ENCODE data around the gene ADGB. TPM values are rescaled to one million over a fixed set of nuclear protein-coding genes. Genes with fewer than 3 reads are reported as not detected.

Gene ADGB
- total and polyA plus RNA-seq, 2 donors (not counting 1 experiment from before 2014, with no cell fraction given): not detected

- no peak overlapping the region for H3K4me2 ChIP-seq (replicated peaks; ENCODE audit: low read depth, low read length, poor library complexity, severe bottlenecking)
- no peaks in the 10 kb centered on the region for H4K20me1 ChIP-seq (ENCODE audit: control insufficient read depth, insufficient read depth, low read length, poor library complexity, severe bottlenecking)
- ATAC-seq (ENCODE audit: low read depth): no peak
- intact Hi-C loops (cut with micrococcal nuclease): loop anchor here (5.0 kb wide), 1 partner anchor 343 kb away; the partner anchor contains the start of gene STXBP5
- CTCF ChIA-PET: no interaction called here
- 100% methylated on average over 3 of the region's 4 CpGs for WGBS (ENCODE audit: insufficient coverage)
- H3K4me1 Mint-ChIP-seq: peaks cover 8% of the 10 kb centered on the region
- DNase-seq: no peak
- no peak overlapping the region for H3K27ac ChIP-seq (ENCODE audit: low read length in 2 of 2)
- H3K9me3 ChIP-seq (ENCODE audit: control extremely low read depth in 1 of 3, control insufficient read depth in 2 of 3, insufficient read depth in 1 of 3, low read length in 2 of 3): no peaks in the 10 kb centered on the region
- no peak overlapping the region for H3K9ac ChIP-seq (ENCODE audit: low read length)
- peaks cover 3 to 4% of the 10 kb centered on the region in 2 donors for H3K4me1 ChIP-seq (ENCODE audit: control insufficient read depth in 2 of 2, insufficient read depth in 2 of 2, low read length in 2 of 2)
- no peak overlapping the region for H3K27ac Mint-ChIP-seq
- H3K27me3 Mint-ChIP-seq: peaks cover 3% of the 10 kb centered on the region
- no peaks in the 10 kb centered on the region for H3K36me3 ChIP-seq (replicated peaks in 1 of 2; ENCODE audit: control extremely low read depth in 1 of 2, control insufficient read depth in 1 of 2, extremely low read depth in 1 of 2, insufficient read depth in 2 of 2, low read length in 1 of 2)
- H3K4me3 Mint-ChIP-seq: no peak overlapping the region
- H3K79me2 ChIP-seq (ENCODE audit: control insufficient read depth, insufficient read depth, low read length): no peaks in the 10 kb centered on the region
- TF ChIP-seq CTCF (IDR thresholded peaks at IDR 0.05) (no peak), EZH2 (IDR thresholded peaks at IDR 0.05; ENCODE audit: borderline replicate concordance, insufficient read depth, low read depth, low read length, poor library complexity, severe bottlenecking) (no peak)
- POLR2A ChIA-PET: no interaction called here
- no peak overlapping the region for H3K4me3 ChIP-seq (ENCODE audit: control extremely low read depth in 1 of 5, extremely low read depth in 1 of 5, insufficient read depth in 1 of 5, low read depth in 2 of 5, low read length in 4 of 5)
- H3K9me3 Mint-ChIP-seq (ENCODE audit: insufficient read depth): no peaks in the 10 kb centered on the region
- no peak overlapping the region for H2AFZ ChIP-seq (ENCODE audit: insufficient read depth, low read depth, low read length, poor library complexity, severe bottlenecking)
- H3K27me3 ChIP-seq (replicated peaks in 1 of 4; ENCODE audit: control extremely low read depth in 1 of 4, control insufficient read depth in 3 of 4, insufficient read depth in 4 of 4, low read length in 3 of 4): peaks cover 0 to 3% (median 0%) of the 10 kb centered on the region in 4 experiments
Observed at GRCh38 chr6:146859206-146859605, 260.4 kb downstream of the ADGB start.

- no peak overlapping the region for H2AFZ ChIP-seq (ENCODE audit: insufficient read depth, low read depth, low read length, poor library complexity, severe bottlenecking)
- DNase-seq (no peak), ATAC-seq (ENCODE audit: low read depth) (no peak)
- no peaks in the 10 kb centered on the region for H3K9me3 Mint-ChIP-seq (ENCODE audit: insufficient read depth)
- H3K4me1 ChIP-seq (ENCODE audit: control insufficient read depth in 2 of 2, insufficient read depth in 2 of 2, low read length in 2 of 2): peaks cover 3 to 4% of the 10 kb centered on the region in 2 donors
- CTCF ChIA-PET: no interaction called here
- H3K36me3 ChIP-seq (replicated peaks in 1 of 2; ENCODE audit: control extremely low read depth in 1 of 2, control insufficient read depth in 1 of 2, extremely low read depth in 1 of 2, insufficient read depth in 2 of 2, low read length in 1 of 2): no peaks in the 10 kb centered on the region
- WGBS (ENCODE audit: insufficient coverage): 100% methylated on average over 2 of the region's 3 CpGs
- no peak overlapping the region for H3K4me3 Mint-ChIP-seq
- H3K27me3 ChIP-seq (replicated peaks in 1 of 4; ENCODE audit: control extremely low read depth in 1 of 4, control insufficient read depth in 3 of 4, insufficient read depth in 4 of 4, low read length in 3 of 4): peaks cover 0 to 3% (median 0%) of the 10 kb centered on the region in 4 experiments
- POLR2A ChIA-PET: no interaction called here
- no peak overlapping the region for H3K9ac ChIP-seq (ENCODE audit: low read length)
- intact Hi-C loops (cut with micrococcal nuclease): loop anchor here (5.0 kb wide), 1 partner anchor 342 kb away; the partner anchor contains the start of gene STXBP5
- no peak overlapping the region for H3K4me3 ChIP-seq (ENCODE audit: control extremely low read depth in 1 of 5, extremely low read depth in 1 of 5, insufficient read depth in 1 of 5, low read depth in 2 of 5, low read length in 4 of 5)
- no peak for TF ChIP-seq CTCF (IDR thresholded peaks at IDR 0.05)
- TF ChIP-seq EZH2 (IDR thresholded peaks at IDR 0.05; ENCODE audit: borderline replicate concordance, insufficient read depth, low read depth, low read length, poor library complexity, severe bottlenecking): no peak
- H3K4me1 Mint-ChIP-seq: peaks cover 8% of the 10 kb centered on the region
- H3K27ac Mint-ChIP-seq: no peak overlapping the region
- peaks cover 3% of the 10 kb centered on the region for H3K27me3 Mint-ChIP-seq
- no peaks in the 10 kb centered on the region for H4K20me1 ChIP-seq (ENCODE audit: control insufficient read depth, insufficient read depth, low read length, poor library complexity, severe bottlenecking)
- no peaks in the 10 kb centered on the region for H3K79me2 ChIP-seq (ENCODE audit: control insufficient read depth, insufficient read depth, low read length)
- H3K27ac ChIP-seq (ENCODE audit: low read length in 2 of 2): no peak overlapping the region
- H3K4me2 ChIP-seq (replicated peaks; ENCODE audit: low read depth, low read length, poor library complexity, severe bottlenecking): no peak overlapping the region
- H3K9me3 ChIP-seq (ENCODE audit: control extremely low read depth in 1 of 3, control insufficient read depth in 2 of 3, insufficient read depth in 1 of 3, low read length in 2 of 3): no peaks in the 10 kb centered on the region
Observed at GRCh38 chr6:146859795-146860495, 261.2 kb downstream of the ADGB start.

All from B cell (primary cell).